ENCODE measurements around the gene PITPNM1.

Gene PITPNM1

GRCh38 chr11:67538823-67539505 lies 33.8 kb upstream of the PITPNM1 start:
- no peak for DNase-seq (ENCODE audit: low read depth)
- H3K4me3 ChIP-seq (ENCODE audit: low read depth, low read length), result no peak overlapping the region
- TF ChIP-seq POLR2A (IDR thresholded peaks at IDR 0.05; ENCODE audit: extremely low read depth, insufficient read length) (no peak), MAX (IDR thresholded peaks at IDR 0.05; ENCODE audit: low read depth, low read length) (no peak), MYC (IDR thresholded peaks at IDR 0.05; ENCODE audit: low read depth, low read length) (no peak)
- TF ChIP-seq, protein P1, sequence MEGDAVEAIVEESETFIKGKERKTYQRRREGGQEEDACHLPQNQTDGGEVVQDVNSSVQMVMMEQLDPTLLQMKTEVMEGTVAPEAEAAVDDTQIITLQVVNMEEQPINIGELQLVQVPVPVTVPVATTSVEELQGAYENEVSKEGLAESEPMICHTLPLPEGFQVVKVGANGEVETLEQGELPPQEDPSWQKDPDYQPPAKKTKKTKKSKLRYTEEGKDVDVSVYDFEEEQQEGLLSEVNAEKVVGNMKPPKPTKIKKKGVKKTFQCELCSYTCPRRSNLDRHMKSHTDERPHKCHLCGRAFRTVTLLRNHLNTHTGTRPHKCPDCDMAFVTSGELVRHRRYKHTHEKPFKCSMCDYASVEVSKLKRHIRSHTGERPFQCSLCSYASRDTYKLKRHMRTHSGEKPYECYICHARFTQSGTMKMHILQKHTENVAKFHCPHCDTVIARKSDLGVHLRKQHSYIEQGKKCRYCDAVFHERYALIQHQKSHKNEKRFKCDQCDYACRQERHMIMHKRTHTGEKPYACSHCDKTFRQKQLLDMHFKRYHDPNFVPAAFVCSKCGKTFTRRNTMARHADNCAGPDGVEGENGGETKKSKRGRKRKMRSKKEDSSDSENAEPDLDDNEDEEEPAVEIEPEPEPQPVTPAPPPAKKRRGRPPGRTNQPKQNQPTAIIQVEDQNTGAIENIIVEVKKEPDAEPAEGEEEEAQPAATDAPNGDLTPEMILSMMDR (IDR thresholded peaks at IDR 0.05; ENCODE audit: low read depth, low read length), result no peak

DNA sequence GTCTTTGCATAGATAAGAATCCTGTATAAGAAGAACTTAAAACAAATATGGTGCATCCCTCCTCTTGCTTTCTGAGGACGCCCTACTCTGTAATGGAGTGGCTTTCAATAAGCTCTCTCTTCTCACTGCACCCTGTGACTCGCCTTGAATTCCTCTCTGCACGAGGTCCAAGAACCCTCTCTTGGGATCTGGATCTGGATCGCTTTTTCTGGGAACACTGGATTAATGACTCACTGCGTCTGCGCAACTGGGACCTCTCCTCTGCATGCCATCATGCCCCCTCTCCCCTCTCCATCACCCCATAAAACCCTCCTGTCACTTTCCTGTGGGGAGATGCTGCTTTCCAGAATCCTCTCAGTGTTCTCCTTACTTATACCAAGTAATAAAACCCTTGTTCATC lies 33.1 kb upstream of the PITPNM1 start:
- no peak overlapping the region for H3K4me3 ChIP-seq (ENCODE audit: low read depth, low read length)
- no peak for DNase-seq (ENCODE audit: low read depth)
- TF ChIP-seq MAX (IDR thresholded peaks at IDR 0.05; ENCODE audit: low read depth, low read length) (no peak), MYC (IDR thresholded peaks at IDR 0.05; ENCODE audit: low read depth, low read length) (no peak), POLR2A (IDR thresholded peaks at IDR 0.05; ENCODE audit: extremely low read depth, insufficient read length) (no peak)
- TF ChIP-seq, protein P1 (IDR thresholded peaks at IDR 0.05; ENCODE audit: low read depth, low read length), result no peak

DNA sequence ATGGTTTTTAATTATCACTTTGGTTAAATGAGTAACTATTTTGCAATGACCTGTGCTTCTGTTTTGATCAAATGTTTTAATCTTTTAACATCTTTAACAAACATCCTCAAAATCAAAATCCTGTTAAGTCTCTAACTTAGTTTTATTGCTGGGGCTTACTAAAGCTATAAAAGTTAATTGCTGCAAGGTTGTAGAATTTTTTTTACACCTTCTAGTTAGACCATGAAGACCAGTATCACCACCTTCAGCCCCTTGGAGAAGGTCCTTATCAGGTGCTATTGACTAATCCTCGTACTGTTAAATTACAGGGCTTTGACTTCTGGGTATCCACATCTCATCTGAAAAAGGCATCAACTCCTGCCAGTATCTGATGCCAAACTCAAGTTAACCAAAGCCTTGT lies 30.4 kb upstream of the PITPNM1 start:
- no peak for DNase-seq (ENCODE audit: low read depth)
- TF ChIP-seq MAX (IDR thresholded peaks at IDR 0.05; ENCODE audit: low read depth, low read length) (no peak), MYC (IDR thresholded peaks at IDR 0.05; ENCODE audit: low read depth, low read length) (no peak), POLR2A (IDR thresholded peaks at IDR 0.05; ENCODE audit: extremely low read depth, insufficient read length) (no peak)
- TF ChIP-seq, protein P1 (IDR thresholded peaks at IDR 0.05; ENCODE audit: low read depth, low read length), result no peak
- no peak overlapping the region for H3K4me3 ChIP-seq (ENCODE audit: low read depth, low read length)

GRCh38 chr11:67534070-67534679 lies 29.0 kb upstream of the PITPNM1 start:
- H3K4me3 ChIP-seq (ENCODE audit: low read depth, low read length), result no peak overlapping the region
- TF ChIP-seq, protein P1 (IDR thresholded peaks at IDR 0.05; ENCODE audit: low read depth, low read length), result no peak
- no peak for TF ChIP-seq POLR2A (IDR thresholded peaks at IDR 0.05; ENCODE audit: extremely low read depth, insufficient read length)
- TF ChIP-seq MYC (IDR thresholded peaks at IDR 0.05; ENCODE audit: low read depth, low read length), result no peak
- no peak for TF ChIP-seq MAX (IDR thresholded peaks at IDR 0.05; ENCODE audit: low read depth, low read length)
- peak; percentile 28 for DNase-seq (ENCODE audit: low read depth)

GRCh38 chr11:67532889-67533288 lies 27.7 kb upstream of the PITPNM1 start:
- no peak overlapping the region for H3K4me3 ChIP-seq (ENCODE audit: low read depth, low read length)
- no peak for DNase-seq (ENCODE audit: low read depth)
- TF ChIP-seq MAX (IDR thresholded peaks at IDR 0.05; ENCODE audit: low read depth, low read length) (no peak), POLR2A (IDR thresholded peaks at IDR 0.05; ENCODE audit: extremely low read depth, insufficient read length) (no peak)

DNA sequence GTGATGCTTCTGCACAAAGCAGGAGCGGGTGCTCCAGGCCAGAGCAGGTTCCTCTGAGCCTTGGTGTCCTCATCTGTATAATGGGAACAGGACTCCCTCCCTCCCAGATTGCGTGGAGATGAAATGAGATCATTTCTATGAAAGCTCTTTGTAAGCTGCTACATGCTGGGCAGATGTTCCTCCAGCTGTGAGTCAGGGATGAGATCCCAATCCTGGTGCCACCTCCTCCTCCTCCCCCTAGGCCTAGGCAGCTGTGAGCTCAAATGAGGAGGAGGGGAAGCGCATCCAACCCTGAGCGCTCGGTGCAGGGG lies 25.1 kb upstream of the PITPNM1 start:
- DNase-seq (ENCODE audit: low read depth), result no peak
- TF ChIP-seq MYC (IDR thresholded peaks at IDR 0.05; ENCODE audit: low read depth, low read length) (no peak), MAX (IDR thresholded peaks at IDR 0.05; ENCODE audit: low read depth, low read length) (no peak), POLR2A (IDR thresholded peaks at IDR 0.05; ENCODE audit: extremely low read depth, insufficient read length) (no peak)
- TF ChIP-seq, protein P1 (IDR thresholded peaks at IDR 0.05; ENCODE audit: low read depth, low read length), result no peak
- no peak overlapping the region for H3K4me3 ChIP-seq (ENCODE audit: low read depth, low read length)
